Pancreas (tissue), 10 donors: ENCODE data around the gene DLX3. TPM values are rescaled to one million over a fixed set of nuclear protein-coding genes. Genes with fewer than 3 reads are reported as not detected.
A peak's percentile ranks its signal among the peaks of the same experiment; 100 is the strongest.

ENCODE experiments used
- ATAC-seq, 4 donors: fragments of 200-7000 bp; cut with Tn5 transposase; one replicate each; pipeline versions ENCODE4 v1.8.0 to v1.9.1; 2020; ENCODE audit warnings: mild to moderate bottlenecking in 4 of 4, moderate library complexity in 4 of 4
- DNase-seq, 6 donors: peaks; one replicate each; pipeline ENCODE4 v3.0.0-alpha.2; 2020
- FAIRE-seq: peaks from 2 replicates; lab custom pipeline; 2012; peaks lifted over from hg19 to GRCh38; lab: Jason Lieb, UNC
- H3K27ac ChIP-seq, 4 donors: fragments of 200-600 bp; sonication (generic); 1 replicate in 3 of 4; 2 replicates in 1 of 4; pipeline versions ENCODE4 v1.5.0 to v1.8.0; 2020
- H3K27me3 ChIP-seq, 4 donors: fragments of 200-600 bp; one replicate each; pipeline ENCODE4 v1.8.0; 2021
- H3K36me3 ChIP-seq, 3 donors: fragments of 200-600 bp; sonication (generic) in 1 of 3; one replicate each; pipeline versions ENCODE4 v1.5.0 to v1.8.0; 2020 to 2021
- H3K4me1 ChIP-seq, 3 donors: fragments of 200-600 bp; one replicate each; pipeline ENCODE4 v1.8.0; 2021
- H3K4me3 ChIP-seq, 4 donors: fragments of 200-600 bp; sonication (generic) in 2 of 4; one replicate each; pipeline versions ENCODE4 v1.5.0 to v1.8.0; 2020 to 2021
- H3K9me3 ChIP-seq, 4 donors: fragments of 200-600 bp; one replicate each; pipeline ENCODE4 v1.8.0; 2021
- WGBS, 2 donors: extraction: QIAGEN DNeasy Blood & Tissue Kit; methylation state at CpG; one replicate each; pipeline ENCODE4 v1.1.7; 2013; 5-methylcytosine and 5-hydroxymethylcytosine counted together
- intact Hi-C, 3 donors: fragments of 100-400 bp; cut with DNase I; formaldehyde crosslinking; loops; one replicate each; pipeline versions ENCODE4 v1.11.1 to v1.14.2; 2022
- polyA plus RNA-seq, 2 donors: library from polyadenylated mRNA; stranded (reverse); fragments of 200-250 nt; gene quantifications; one replicate each; pipeline ENCODE4 v1.2.3, GENCODE V29; 2013
- total RNA-seq, 6 donors: library from RNA; stranded (reverse); fragmentation: NEBNext Ultra II Directional in 4 of 6; extraction: Animal tissue kit (Norgen Biotek cat#: 25700) in 4 of 6; gene quantifications; one replicate each; pipeline versions ENCODE4 v1.2.1 to v1.2.4, GENCODE V29; 2021 to 2023
- TF ChIP-seq, protein P1 (sequence below), 4 donors: fragments of 200-600 bp; sonication (generic) in 3 of 4; IDR thresholded peaks; one replicate each; pipeline versions ENCODE4 v1.5.0 to v1.8.0; 2021; ENCODE audit warnings: antibody characterized with exemption in 4 of 4
- donor health status: healthy with polysubstance abuse.
- donor health status: DM: no; HTN: no; CAD: no; lungs with moderate emphysema.
- donor health status: DM: no; HTN: no; CAD: no.
- donor health status: control.
- donor health status: control.
- donor health status: Bipolar disorder and iron deficiency.
- donor health status: DM: yes; HTN: yes; CAD: no.
- donor health status: DM: no; HTN: no; CAD: no.
- donor health status: DM: no; HTN: no; CAD: no.
- donor health status: DM: yes; HTN: yes; CAD: no.

The DLX3 gene
- total and polyA plus RNA-seq, 8 donors = 0.09 to 0.53 (median 0.32) TPM

DNA sequence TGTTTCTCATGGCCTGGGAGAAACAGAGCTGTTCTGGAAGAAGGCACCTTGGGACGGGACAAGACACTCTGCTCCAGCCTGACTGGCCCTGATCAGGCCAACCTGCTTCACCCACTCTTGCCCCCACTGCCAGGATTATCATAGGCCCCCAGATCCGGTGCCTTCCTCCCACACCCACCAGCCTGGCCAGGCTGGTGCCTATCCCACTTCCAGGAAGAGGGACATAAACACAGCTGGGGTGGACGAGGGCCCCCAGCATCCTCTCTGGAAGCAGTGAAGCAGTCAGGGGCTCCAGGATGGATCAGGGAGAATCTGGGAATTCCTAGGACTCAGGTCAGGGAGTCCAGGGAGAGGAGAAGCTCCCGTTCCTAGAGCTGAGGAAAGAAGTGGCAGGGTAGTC is 44.0 kb upstream of the DLX3 start:
- Histone ChIP-seq H3K4me1 (peaks cover 7 to 18% (median 8%) of the 10 kb centered on the region in 3 donors), H3K4me3 (no peak overlapping the region), H3K27me3 (no peaks in the 10 kb centered on the region), H3K27ac (no peak overlapping the region), H3K36me3 (no peaks in the 10 kb centered on the region), H3K9me3 (no peaks in the 10 kb centered on the region)
- DNase-seq (peak in 1 of 6 donors; percentile 15), ATAC-seq (no peak), FAIRE-seq (no peak)
- WGBS, 2 donors = 84 to 92% methylated on average over 4 of the region's 4 CpGs
- TF ChIP-seq, protein P1, sequence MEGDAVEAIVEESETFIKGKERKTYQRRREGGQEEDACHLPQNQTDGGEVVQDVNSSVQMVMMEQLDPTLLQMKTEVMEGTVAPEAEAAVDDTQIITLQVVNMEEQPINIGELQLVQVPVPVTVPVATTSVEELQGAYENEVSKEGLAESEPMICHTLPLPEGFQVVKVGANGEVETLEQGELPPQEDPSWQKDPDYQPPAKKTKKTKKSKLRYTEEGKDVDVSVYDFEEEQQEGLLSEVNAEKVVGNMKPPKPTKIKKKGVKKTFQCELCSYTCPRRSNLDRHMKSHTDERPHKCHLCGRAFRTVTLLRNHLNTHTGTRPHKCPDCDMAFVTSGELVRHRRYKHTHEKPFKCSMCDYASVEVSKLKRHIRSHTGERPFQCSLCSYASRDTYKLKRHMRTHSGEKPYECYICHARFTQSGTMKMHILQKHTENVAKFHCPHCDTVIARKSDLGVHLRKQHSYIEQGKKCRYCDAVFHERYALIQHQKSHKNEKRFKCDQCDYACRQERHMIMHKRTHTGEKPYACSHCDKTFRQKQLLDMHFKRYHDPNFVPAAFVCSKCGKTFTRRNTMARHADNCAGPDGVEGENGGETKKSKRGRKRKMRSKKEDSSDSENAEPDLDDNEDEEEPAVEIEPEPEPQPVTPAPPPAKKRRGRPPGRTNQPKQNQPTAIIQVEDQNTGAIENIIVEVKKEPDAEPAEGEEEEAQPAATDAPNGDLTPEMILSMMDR (IDR thresholded peaks at IDR 0.05) = no peak
- intact Hi-C loops = no loop called here

DNA sequence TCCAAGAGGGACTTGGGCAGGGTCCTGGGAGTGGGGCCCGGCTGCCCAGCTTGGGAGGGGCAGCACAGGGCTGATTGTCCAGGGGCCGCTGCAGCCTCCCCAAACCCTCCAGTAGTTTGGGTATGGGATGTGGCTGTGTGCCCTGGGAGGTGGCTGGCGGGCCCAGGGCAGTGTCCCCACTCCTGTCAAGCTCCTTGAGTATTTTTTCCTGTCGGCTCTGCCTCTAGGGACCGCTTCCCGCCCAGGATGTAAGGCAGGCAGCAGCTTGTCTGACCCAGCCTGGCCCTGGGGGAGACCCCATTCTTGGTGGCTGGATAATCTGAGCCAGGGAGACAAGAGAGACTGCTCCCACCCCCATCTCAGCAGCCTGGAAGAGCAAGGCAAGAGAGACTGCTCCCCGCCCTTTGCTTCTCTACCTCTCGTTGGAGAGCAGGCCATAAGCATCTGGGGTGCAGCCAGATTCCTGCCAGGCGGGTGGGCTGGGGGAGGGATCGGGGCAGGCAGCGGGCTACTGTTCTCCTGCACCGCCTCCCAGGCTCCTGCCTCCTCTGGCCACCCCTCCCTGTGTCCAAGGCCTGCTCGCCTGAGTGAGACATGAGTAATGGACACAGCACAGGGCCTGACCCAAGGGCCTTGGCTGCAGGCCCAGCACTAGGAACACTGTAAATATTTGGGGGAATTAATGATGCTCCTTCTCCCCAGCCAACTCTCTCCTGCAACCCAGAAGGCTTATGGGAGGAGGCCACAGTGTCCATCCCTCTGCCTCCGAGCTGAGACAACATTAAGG is 42.5 kb upstream of the DLX3 start:
- Histone ChIP-seq H3K4me3 (no peak overlapping the region), H3K9me3 (no peaks in the 10 kb centered on the region), H3K4me1 (peaks cover 0 to 8% (median 5%) of the 10 kb centered on the region in 3 donors), H3K36me3 (no peaks in the 10 kb centered on the region), H3K27me3 (no peaks in the 10 kb centered on the region), H3K27ac (peak overlapping the region; percentile 35 to 71 (median 60))
- peak; percentile 83 to 93 (median 87) for ATAC-seq
- FAIRE-seq = no peak
- TF ChIP-seq, protein P1 (IDR thresholded peaks at IDR 0.05) = no peak
- 66 to 67% methylated on average over 13 to 14 of the region's 14 CpGs for WGBS, 2 donors
- DNase-seq = peak in 5 of 6 donors; percentile 58 to 85 (median 75)
- intact Hi-C loops = no loop called here

GRCh38 chr17:50036455-50037261 is 41.6 kb upstream of the DLX3 start:
- H3K27me3 ChIP-seq = no peaks in the 10 kb centered on the region
- FAIRE-seq (no peak), ATAC-seq (peak; percentile 24 to 45 (median 36)), DNase-seq (peak in 1 of 6 donors; percentile 47)
- TF ChIP-seq, protein P1 (IDR thresholded peaks at IDR 0.05) = no peak
- WGBS, 2 donors = 34 to 47% methylated on average over 11 of the region's 11 CpGs
- no peaks in the 10 kb centered on the region for H3K9me3 ChIP-seq
- H3K4me3 ChIP-seq = no peak overlapping the region
- no peaks in the 10 kb centered on the region for H3K36me3 ChIP-seq
- intact Hi-C loops = no loop called here
- H3K27ac ChIP-seq = peak overlapping the region; percentile 35 to 71 (median 60)
- H3K4me1 ChIP-seq = peaks cover 0 to 8% (median 5%) of the 10 kb centered on the region in 3 donors

DNA sequence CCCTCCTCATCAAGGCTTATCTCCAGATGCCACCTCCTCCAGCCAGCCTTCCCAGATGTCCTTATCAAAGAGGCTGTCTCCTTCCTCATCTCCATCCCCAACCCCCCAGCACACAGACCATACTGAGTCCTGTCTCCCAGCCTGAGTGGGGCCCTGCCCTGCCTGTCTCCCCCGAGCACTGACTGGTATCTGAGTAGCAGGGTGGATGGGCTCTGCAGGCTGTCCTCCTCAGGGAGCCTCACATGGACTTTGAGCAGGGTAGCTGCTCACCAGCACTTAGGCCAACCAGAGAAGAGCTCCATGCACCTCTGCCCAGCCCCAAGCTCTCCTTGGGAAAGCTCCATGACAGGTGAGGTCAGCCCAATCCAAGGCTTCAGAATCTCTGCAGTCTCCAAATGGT is 40.9 kb upstream of the DLX3 start:
- 80 to 100% methylated on average over 1 of the region's 1 CpG for whole genome bisulfite sequencing, 2 donors
- Histone ChIP-seq H3K27ac (no peak overlapping the region), H3K4me3 (no peak overlapping the region), H3K27me3 (no peaks in the 10 kb centered on the region), H3K9me3 (no peaks in the 10 kb centered on the region), H3K36me3 (no peaks in the 10 kb centered on the region), H3K4me1 (peaks cover 0 to 8% (median 5%) of the 10 kb centered on the region in 3 donors)
- TF ChIP-seq, protein P1 (IDR thresholded peaks at IDR 0.05) = no peak
- peak in 1 of 6 donors; percentile 29 for DNase-seq
- intact Hi-C loops = no loop called here
- no peak for FAIRE-seq
- no peak for ATAC-seq
